DMS114 treated with DMSO at 0.1 percent for 48 hours (cell line): Measurements from ENCODE around the gene TFEC.
"Not testable (repeated sequence)": the region's sequence is repeated elsewhere in the genome, so short reads cannot be mapped to it uniquely, and the experiment has no call there.

Source experiments
- DNase-seq: peaks from one replicate; lab custom pipeline; 2025; ENCODE audit not compliant: unreplicated experiment; lab: John Stamatoyannopoulos, UW

Gene TFEC

GRCh38 chr7:115930184-115930583 lies 100.4 kb downstream of the TFEC start:
- not testable (repeated sequence) for DNase-seq

- not testable (repeated sequence) for DNase-seq
These were observed 100.8 kb downstream of the TFEC start for GRCh38 chr7:115929736-115930135.

- DNase-seq = no peak
These were observed 106.2 kb downstream of the TFEC start for GRCh38 chr7:115924411-115924810.

- no peak for DNase-seq
These were observed 110.2 kb downstream of the TFEC start for GRCh38 chr7:115920367-115920766.

GRCh38 chr7:115914951-115915350 lies 115.6 kb downstream of the TFEC start:
- no peak for DNase-seq

GRCh38 chr7:115911465-115911864 lies 119.1 kb downstream of the TFEC start:
- DNase-seq = no peak

GRCh38 chr7:115910541-115911164 lies 119.9 kb downstream of the TFEC start:
- peak; percentile 40 for DNase-seq

GRCh38 chr7:115906731-115907130 lies 123.8 kb downstream of the TFEC start:
- DNase-seq = no peak

GRCh38 chr7:115889669-115889984 lies 140.9 kb downstream of the TFEC start:
- no peak for DNase-seq

- no peak for DNase-seq
These were observed 141.4 kb downstream of the TFEC start for GRCh38 chr7:115888981-115889668.

- DNase-seq = no peak
These were observed 145.0 kb downstream of the TFEC start for GRCh38 chr7:115885550-115885949.
